Neural crest cell (in vitro differentiated cells): Measurements from ENCODE around the gene CDYL. TPM values are rescaled to one million over a fixed set of nuclear protein-coding genes. Genes with fewer than 3 reads are reported as not detected.

Experiments used
- DNase-seq: peaks from one replicate; pipeline ENCODE4 v3.0.0; 2021; ENCODE audit warnings: low read depth, mixed read lengths, low spot score
- H3K27ac Mint-ChIP-seq: one replicate; pipeline ENCODE4 v1.8.0; 2021; ENCODE audit warnings: mild to moderate bottlenecking, mixed read lengths; ENCODE audit not compliant: unreplicated experiment
- H3K27me3 Mint-ChIP-seq: 2 replicates; pipeline ENCODE4 v1.8.0; 2021; ENCODE audit warnings: low read depth, mild to moderate bottlenecking, mixed read lengths
- H3K36me3 Mint-ChIP-seq: 2 replicates; pipeline ENCODE4 v1.8.0; 2021; ENCODE audit warnings: low read depth, mild to moderate bottlenecking, mixed read lengths
- H3K4me1 Mint-ChIP-seq: 2 replicates; pipeline ENCODE4 v1.8.0; 2021; ENCODE audit warnings: mixed read lengths
- H3K4me3 Mint-ChIP-seq: one replicate; pipeline ENCODE4 v1.8.0; 2021; ENCODE audit warnings: mild to moderate bottlenecking, mixed read lengths
- H3K9me3 Mint-ChIP-seq: 2 replicates; pipeline ENCODE4 v1.8.0; 2021; ENCODE audit warnings: mixed read lengths
- total RNA-seq: library from RNA; stranded (reverse); gene quantifications from 2 replicates; pipeline ENCODE4 v1.2.1, GENCODE V29; 2021
- TF ChIP-seq, protein P1 (sequence below): fragments of 200-600 bp; sonication (generic); conservative IDR thresholded peaks from 2 replicates; pipeline ENCODE4 v1.5.0; 2021; ENCODE audit warnings: antibody characterized with exemption, mild to moderate bottlenecking

Gene CDYL
- total RNA-seq, 1 donor from 2014 or later, result 54.2 TPM

DNA sequence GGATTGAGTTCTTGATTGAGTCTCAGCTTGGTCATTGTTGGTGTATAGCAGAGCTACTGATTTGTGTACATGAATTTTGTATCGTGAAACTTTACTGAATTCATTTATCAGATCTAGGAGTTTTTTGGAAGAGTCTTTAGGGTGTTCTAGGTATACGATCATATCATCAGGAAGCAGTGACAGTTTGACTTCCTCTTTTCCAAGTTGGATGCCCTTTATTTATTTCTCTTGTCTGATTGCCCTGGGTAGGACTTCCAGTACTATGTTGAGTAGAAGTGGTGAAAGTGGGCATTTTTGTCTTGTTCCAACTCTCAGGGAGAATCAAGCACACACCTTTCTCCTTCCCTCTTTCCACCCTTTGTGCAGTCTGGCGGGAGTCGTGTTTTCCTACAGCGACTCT lies 201.3 kb downstream of the CDYL start:
- H3K9me3 Mint-ChIP-seq, result peaks cover 11% of the 10 kb centered on the region
- no peaks in the 10 kb centered on the region for H3K4me1 Mint-ChIP-seq
- TF ChIP-seq, protein P1, sequence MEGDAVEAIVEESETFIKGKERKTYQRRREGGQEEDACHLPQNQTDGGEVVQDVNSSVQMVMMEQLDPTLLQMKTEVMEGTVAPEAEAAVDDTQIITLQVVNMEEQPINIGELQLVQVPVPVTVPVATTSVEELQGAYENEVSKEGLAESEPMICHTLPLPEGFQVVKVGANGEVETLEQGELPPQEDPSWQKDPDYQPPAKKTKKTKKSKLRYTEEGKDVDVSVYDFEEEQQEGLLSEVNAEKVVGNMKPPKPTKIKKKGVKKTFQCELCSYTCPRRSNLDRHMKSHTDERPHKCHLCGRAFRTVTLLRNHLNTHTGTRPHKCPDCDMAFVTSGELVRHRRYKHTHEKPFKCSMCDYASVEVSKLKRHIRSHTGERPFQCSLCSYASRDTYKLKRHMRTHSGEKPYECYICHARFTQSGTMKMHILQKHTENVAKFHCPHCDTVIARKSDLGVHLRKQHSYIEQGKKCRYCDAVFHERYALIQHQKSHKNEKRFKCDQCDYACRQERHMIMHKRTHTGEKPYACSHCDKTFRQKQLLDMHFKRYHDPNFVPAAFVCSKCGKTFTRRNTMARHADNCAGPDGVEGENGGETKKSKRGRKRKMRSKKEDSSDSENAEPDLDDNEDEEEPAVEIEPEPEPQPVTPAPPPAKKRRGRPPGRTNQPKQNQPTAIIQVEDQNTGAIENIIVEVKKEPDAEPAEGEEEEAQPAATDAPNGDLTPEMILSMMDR, result no peak
- H3K36me3 Mint-ChIP-seq, result peaks cover 17% of the 10 kb centered on the region
- no peak overlapping the region for H3K4me3 Mint-ChIP-seq
- H3K27ac Mint-ChIP-seq, result no peak overlapping the region
- no peak for DNase-seq
- H3K27me3 Mint-ChIP-seq, result peaks cover 2% of the 10 kb centered on the region

- no peak for DNase-seq
- peaks cover 11% of the 10 kb centered on the region for H3K9me3 Mint-ChIP-seq
- TF ChIP-seq, protein P1, result no peak
- peaks cover 17% of the 10 kb centered on the region for H3K36me3 Mint-ChIP-seq
- H3K4me1 Mint-ChIP-seq, result no peaks in the 10 kb centered on the region
- H3K27ac Mint-ChIP-seq, result no peak overlapping the region
- no peaks in the 10 kb centered on the region for H3K27me3 Mint-ChIP-seq
- H3K4me3 Mint-ChIP-seq, result no peak overlapping the region
These were observed 203.2 kb downstream of the CDYL start for GRCh38 chr6:4979426-4979825.

GRCh38 chr6:4981761-4982160 lies 205.6 kb downstream of the CDYL start:
- no peaks in the 10 kb centered on the region for H3K4me1 Mint-ChIP-seq
- no peak overlapping the region for H3K4me3 Mint-ChIP-seq
- DNase-seq, result no peak
- TF ChIP-seq, protein P1, result no peak
- H3K27ac Mint-ChIP-seq, result no peak overlapping the region
- H3K36me3 Mint-ChIP-seq, result peaks cover 16% of the 10 kb centered on the region
- peaks cover 11% of the 10 kb centered on the region for H3K9me3 Mint-ChIP-seq
- no peaks in the 10 kb centered on the region for H3K27me3 Mint-ChIP-seq

GRCh38 chr6:4983322-4983721 lies 207.1 kb downstream of the CDYL start:
- no peak for DNase-seq
- no peaks in the 10 kb centered on the region for H3K4me1 Mint-ChIP-seq
- H3K9me3 Mint-ChIP-seq, result peaks cover 8% of the 10 kb centered on the region
- no peak overlapping the region for H3K4me3 Mint-ChIP-seq
- TF ChIP-seq, protein P1, result no peak
- H3K36me3 Mint-ChIP-seq, result peaks cover 11% of the 10 kb centered on the region
- H3K27ac Mint-ChIP-seq, result no peak overlapping the region
- no peaks in the 10 kb centered on the region for H3K27me3 Mint-ChIP-seq

- no peak for DNase-seq
- Mint-ChIP-seq H3K4me3 (no peak overlapping the region), H3K36me3 (peaks cover 11% of the 10 kb centered on the region), H3K9me3 (peaks cover 2% of the 10 kb centered on the region), H3K4me1 (no peaks in the 10 kb centered on the region), H3K27ac (no peak overlapping the region), H3K27me3 (no peaks in the 10 kb centered on the region)
- TF ChIP-seq, protein P1, result no peak
These were observed 210.8 kb downstream of the CDYL start for GRCh38 chr6:4986999-4987398.

GRCh38 chr6:4987432-4987831 lies 211.2 kb downstream of the CDYL start:
- Mint-ChIP-seq H3K4me1 (no peaks in the 10 kb centered on the region), H3K4me3 (no peak overlapping the region), H3K27ac (peak overlapping the region; percentile 57), H3K36me3 (peaks cover 11% of the 10 kb centered on the region), H3K9me3 (peaks cover 2% of the 10 kb centered on the region), H3K27me3 (no peaks in the 10 kb centered on the region)
- TF ChIP-seq, protein P1, result no peak
- DNase-seq, result no peak
